Measurements from ENCODE around the gene CIAO3. TPM values are rescaled to one million over a fixed set of nuclear protein-coding genes. Genes with fewer than 3 reads are reported as not detected.

Gene CIAO3
- total and polyA plus RNA-seq, 10 of the 15 experiments (the other 5 are each of a cell fraction or from before 2014, with no cell fraction given): 1.4 to 37.5 (median 30.8) TPM

- TF ChIP-seq REST (IDR thresholded peaks at IDR 0.05; ENCODE audit: low read depth, low read length) (no peak), PBX3 (IDR thresholded peaks at IDR 0.05; ENCODE audit: insufficient replicate concordance, low read depth, low read length) (no peak), ZNF274 (IDR thresholded peaks at IDR 0.05; ENCODE audit: insufficient read depth, insufficient read length) (no peak), SMAD5 (IDR thresholded peaks at IDR 0.05; ENCODE audit: low read depth) (no peak), SUZ12 (IDR thresholded peaks at IDR 0.05; ENCODE audit: unreplicated experiment) (no peak), ZNF687 (IDR thresholded peaks at IDR 0.05) (peak; percentile 61), CBX3 (IDR thresholded peaks at IDR 0.05; ENCODE audit: borderline replicate concordance, low read depth) (no peak), CHD1 (IDR thresholded peaks at IDR 0.05; ENCODE audit: low read depth, low read length) (no peak), RAD51 (IDR thresholded peaks at IDR 0.05) (no peak), JUND (IDR thresholded peaks at IDR 0.05; ENCODE audit: low read depth, low read length) (no peak), CHD4 (IDR thresholded peaks at IDR 0.05) (no peak), E2F4 (IDR thresholded peaks at IDR 0.05; ENCODE audit: low read depth, low read length) (no peak), SMARCA5 (IDR thresholded peaks at IDR 0.05) (peak; percentile 99), USF1 (IDR thresholded peaks at IDR 0.05; ENCODE audit: borderline replicate concordance, extremely low read length, insufficient read depth, low read depth, low read length) (no peak), ZNF24 (IDR thresholded peaks at IDR 0.05) (no peak), IKZF2 (IDR thresholded peaks at IDR 0.05) (no peak), RUNX3 (IDR thresholded peaks at IDR 0.05; ENCODE audit: low read length) (no peak), ATF3 (IDR thresholded peaks at IDR 0.05; ENCODE audit: borderline replicate concordance, extremely low read depth, low read depth, low read length) (no peak), CBFB (IDR thresholded peaks at IDR 0.05; ENCODE audit: low read depth) (no peak)
These were observed 60.8 kb downstream of the CIAO3 start, which contains the start of gene STUB1 (continued) for GRCh38 chr16:679814-680624.

Data from GM12878 (cell line).